Neural cell (in vitro differentiated cells): Measurements from ENCODE around the gene OVOL1. TPM values are rescaled to one million over a fixed set of nuclear protein-coding genes. Genes with fewer than 3 reads are reported as not detected.
"Not testable (repeated sequence)": the region's sequence is repeated elsewhere in the genome, so short reads cannot be mapped to it uniquely, and the experiment has no call there.

Experiments used
- H2AFZ ChIP-seq: fragments of 200-600, 300-800 bp; sonication (generic), shearing (Covaris generic); 2 replicates; pipeline ENCODE4 v1.6.0; 2014; ENCODE audit warnings: low read depth, mild to moderate bottlenecking, antibody characterized with exemption, low read length, moderate library complexity
- H3F3A ChIP-seq: fragments of 200-600 bp; shearing (Covaris generic); 2 replicates; pipeline ENCODE4 v1.6.1; 2016; ENCODE audit warnings: mild to moderate bottlenecking, moderate library complexity, mixed read lengths, antibody characterized with exemption, low read length; ENCODE audit not compliant: insufficient read depth, poor library complexity, severe bottlenecking
- H3K27ac ChIP-seq: fragments of 200-600, 300-800 bp; sonication (generic), shearing (Covaris generic); 2 replicates; pipeline ENCODE4 v1.5.1; 2014; ENCODE audit warnings: mild to moderate bottlenecking, low read length, moderate library complexity
- H3K27me3 ChIP-seq: fragments of 300-800, 200-600 bp; sonication (generic), shearing (Covaris generic); 2 replicates; pipeline ENCODE4 v1.6.0; 2014; ENCODE audit warnings: mild to moderate bottlenecking, low read depth, low read length, moderate library complexity; ENCODE audit not compliant: insufficient read depth
- H3K36me3 ChIP-seq: fragments of 300-800, 200-600 bp; sonication (generic), shearing (Covaris generic); 2 replicates; pipeline ENCODE4 v1.5.1; 2014; ENCODE audit warnings: mild to moderate bottlenecking, antibody characterized with exemption, low read length, moderate library complexity; ENCODE audit not compliant: insufficient read depth
- H3K4me2 ChIP-seq: fragments of 300-800, 200-600 bp; sonication (generic), shearing (Covaris generic); 2 replicates; pipeline ENCODE4 v1.6.0; 2014; ENCODE audit warnings: mild to moderate bottlenecking, low read length
- H3K4me3 ChIP-seq: fragments of 300-800, 200-600 bp; sonication (generic), shearing (Covaris generic); 2 replicates; pipeline ENCODE4 v1.5.1; 2014; ENCODE audit warnings: mild to moderate bottlenecking, low read length, moderate library complexity
- H3K79me2 ChIP-seq: fragments of 200-600 bp; shearing (Covaris generic); replicated peaks from 2 replicates; pipeline ENCODE4 v1.6.0; 2014; ENCODE audit warnings: mild to moderate bottlenecking, low read length, moderate library complexity; ENCODE audit not compliant: insufficient read depth
- H3K9ac ChIP-seq: fragments of 300-800, 200-600 bp; sonication (generic), shearing (Covaris generic); 2 replicates; pipeline ENCODE4 v1.6.1; 2016; ENCODE audit warnings: mild to moderate bottlenecking, low read length, mixed read lengths
- H3K9me2 ChIP-seq: fragments of 200-600 bp; shearing (Covaris generic); 2 replicates; pipeline ENCODE4 v1.6.1; 2016; ENCODE audit warnings: mild to moderate bottlenecking, low read length, mixed read lengths; ENCODE audit not compliant: insufficient read depth
- H3K9me3 ChIP-seq: fragments of 200-600, 300-800 bp; sonication (generic), shearing (Covaris generic); 2 replicates; pipeline ENCODE4 v1.6.1; 2016; ENCODE audit warnings: mild to moderate bottlenecking, mixed run types, low read length, moderate library complexity, mixed read lengths
- H4K20me1 ChIP-seq: fragments of 200-600 bp; shearing (Covaris generic); 2 replicates; pipeline ENCODE4 v1.6.1; 2016; ENCODE audit warnings: mild to moderate bottlenecking, mixed run types; ENCODE audit not compliant: insufficient read depth
- EP300 ChIP-seq: fragments of 450-650 bp; conservative IDR thresholded peaks from 2 replicates; pipeline ENCODE4 v1.6.1; 2014; ENCODE audit warnings: antibody characterized with exemption, mild to moderate bottlenecking, moderate library complexity; ENCODE audit not compliant: poor library complexity, severe bottlenecking
- EZH2 ChIP-seq: fragments of 200-600, 300-800 bp; shearing (Covaris generic), sonication (generic); IDR thresholded peaks from 2 replicates; pipeline ENCODE4 v1.6.1; 2014; ENCODE audit warnings: antibody characterized with exemption, low read length, borderline replicate concordance, mild to moderate bottlenecking; ENCODE audit not compliant: insufficient read depth, poor library complexity, severe bottlenecking
- POLR2AphosphoS5 ChIP-seq: IDR thresholded peaks from 2 replicates; pipeline ENCODE4 v1.6.1; 2012
- RAD21 ChIP-seq: fragments of 450-650 bp; conservative IDR thresholded peaks from 2 replicates; pipeline ENCODE4 v1.6.1; 2014; ENCODE audit warnings: antibody characterized with exemption, mild to moderate bottlenecking, moderate library complexity
- TAF1 ChIP-seq: IDR thresholded peaks from 2 replicates; pipeline ENCODE4 v1.6.1; 2012; ENCODE audit warnings: low read depth
- polyA plus RNA-seq: library from polyadenylated mRNA; depleted of rRNA; stranded (reverse); fragments of >200 nt; gene quantifications from 2 replicates; pipeline ENCODE4 v1.2.3, GENCODE V29; 2014
- TF ChIP-seq, protein P1 (sequence below): IDR thresholded peaks from 2 replicates; pipeline ENCODE4 v1.6.1; 2012; ENCODE audit warnings: borderline replicate concordance

Gene OVOL1
- polyA plus RNA-seq, 1 donor from 2014 or later: not detected

DNA sequence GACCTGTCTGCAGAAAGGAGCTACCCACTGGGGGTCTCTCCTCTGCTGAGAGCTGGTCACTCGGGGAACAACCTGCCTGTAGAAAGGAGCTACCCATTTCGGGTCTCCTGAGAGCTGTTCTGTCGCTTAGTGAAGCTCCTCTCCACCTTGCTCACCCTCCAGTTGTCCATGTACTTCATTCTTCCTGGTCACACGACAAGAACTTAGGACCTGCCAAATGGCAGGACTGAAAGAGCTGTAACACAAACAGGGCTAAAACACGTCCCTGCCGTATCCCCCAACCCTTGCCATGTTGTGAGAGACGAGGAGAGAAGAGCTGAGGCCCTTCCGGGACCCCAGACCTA is 42.2 kb upstream of the OVOL1 start:
- no peak for TF ChIP-seq RAD21
- TF ChIP-seq POLR2AphosphoS5: no peak
- Histone ChIP-seq H2AFZ (no peak overlapping the region), H3K4me3 (no peak overlapping the region), H3F3A (no peaks in the 10 kb centered on the region), H3K4me2 (no peak overlapping the region), H3K9me3 (no peaks in the 10 kb centered on the region), H3K36me3 (no peaks in the 10 kb centered on the region), H3K27ac (no peak overlapping the region), H3K79me2 (no peaks in the 10 kb centered on the region), H3K9me2 (no peaks in the 10 kb centered on the region), H3K9ac (no peak overlapping the region), H3K27me3 (peaks cover 5% of the 10 kb centered on the region), H4K20me1 (no peaks in the 10 kb centered on the region)

DNA sequence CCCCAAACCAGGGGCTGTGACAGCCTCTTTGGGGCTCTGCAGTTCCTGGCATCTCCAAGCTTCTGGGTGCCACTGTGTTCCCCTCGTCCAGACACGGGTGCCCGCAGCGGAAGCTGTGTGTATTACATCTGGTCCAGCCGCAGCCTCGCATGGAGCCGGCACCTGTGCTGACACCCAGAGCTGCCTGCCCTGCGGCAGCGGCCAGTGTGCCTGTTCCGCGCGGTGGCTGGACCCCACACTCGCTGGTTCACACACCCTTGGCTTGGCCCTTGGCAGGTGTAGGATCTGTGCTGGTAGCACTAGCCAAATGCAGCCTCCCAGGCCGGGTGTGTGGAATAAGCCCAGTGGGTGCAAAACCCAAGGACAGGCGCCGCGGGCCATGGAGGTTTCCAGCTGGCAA is 41.8 kb upstream of the OVOL1 start:
- Histone ChIP-seq H3K4me3 (no peak overlapping the region), H3K9me3 (no peaks in the 10 kb centered on the region), H3K27ac (no peak overlapping the region), H4K20me1 (no peaks in the 10 kb centered on the region), H3F3A (no peaks in the 10 kb centered on the region), H3K4me2 (no peak overlapping the region), H3K9me2 (no peaks in the 10 kb centered on the region), H2AFZ (no peak overlapping the region), H3K9ac (no peak overlapping the region), H3K27me3 (peaks cover 7% of the 10 kb centered on the region), H3K79me2 (no peaks in the 10 kb centered on the region), H3K36me3 (no peaks in the 10 kb centered on the region)
- TF ChIP-seq EP300 (no peak), EZH2 (no peak), TAF1 (no peak), POLR2AphosphoS5 (no peak), RAD21 (no peak)
- TF ChIP-seq, protein P1, sequence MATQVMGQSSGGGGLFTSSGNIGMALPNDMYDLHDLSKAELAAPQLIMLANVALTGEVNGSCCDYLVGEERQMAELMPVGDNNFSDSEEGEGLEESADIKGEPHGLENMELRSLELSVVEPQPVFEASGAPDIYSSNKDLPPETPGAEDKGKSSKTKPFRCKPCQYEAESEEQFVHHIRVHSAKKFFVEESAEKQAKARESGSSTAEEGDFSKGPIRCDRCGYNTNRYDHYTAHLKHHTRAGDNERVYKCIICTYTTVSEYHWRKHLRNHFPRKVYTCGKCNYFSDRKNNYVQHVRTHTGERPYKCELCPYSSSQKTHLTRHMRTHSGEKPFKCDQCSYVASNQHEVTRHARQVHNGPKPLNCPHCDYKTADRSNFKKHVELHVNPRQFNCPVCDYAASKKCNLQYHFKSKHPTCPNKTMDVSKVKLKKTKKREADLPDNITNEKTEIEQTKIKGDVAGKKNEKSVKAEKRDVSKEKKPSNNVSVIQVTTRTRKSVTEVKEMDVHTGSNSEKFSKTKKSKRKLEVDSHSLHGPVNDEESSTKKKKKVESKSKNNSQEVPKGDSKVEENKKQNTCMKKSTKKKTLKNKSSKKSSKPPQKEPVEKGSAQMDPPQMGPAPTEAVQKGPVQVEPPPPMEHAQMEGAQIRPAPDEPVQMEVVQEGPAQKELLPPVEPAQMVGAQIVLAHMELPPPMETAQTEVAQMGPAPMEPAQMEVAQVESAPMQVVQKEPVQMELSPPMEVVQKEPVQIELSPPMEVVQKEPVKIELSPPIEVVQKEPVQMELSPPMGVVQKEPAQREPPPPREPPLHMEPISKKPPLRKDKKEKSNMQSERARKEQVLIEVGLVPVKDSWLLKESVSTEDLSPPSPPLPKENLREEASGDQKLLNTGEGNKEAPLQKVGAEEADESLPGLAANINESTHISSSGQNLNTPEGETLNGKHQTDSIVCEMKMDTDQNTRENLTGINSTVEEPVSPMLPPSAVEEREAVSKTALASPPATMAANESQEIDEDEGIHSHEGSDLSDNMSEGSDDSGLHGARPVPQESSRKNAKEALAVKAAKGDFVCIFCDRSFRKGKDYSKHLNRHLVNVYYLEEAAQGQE: no peak

DNA sequence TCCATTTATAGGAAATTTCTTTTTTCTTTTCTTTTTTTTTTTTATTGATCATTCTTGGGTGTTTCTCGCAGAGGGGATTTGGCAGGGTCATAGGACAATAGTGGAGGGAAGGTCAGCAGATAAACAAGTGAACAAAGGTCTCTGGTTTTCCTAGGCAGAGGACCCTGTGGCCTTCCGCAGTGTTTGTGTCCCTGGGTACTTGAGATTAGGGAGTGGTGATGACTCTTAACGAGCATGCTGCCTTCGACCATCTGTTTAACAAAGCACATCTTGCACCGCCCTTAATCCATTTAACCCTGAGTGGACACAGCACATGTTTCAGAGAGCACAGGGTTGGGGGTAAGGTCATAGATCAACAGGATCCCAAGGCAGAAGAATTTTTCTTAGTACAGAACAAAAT is 24.7 kb upstream of the OVOL1 start:
- not testable (repeated sequence) for H2AFZ ChIP-seq, H3K4me3 ChIP-seq, H4K20me1 ChIP-seq, H3F3A ChIP-seq, H3K9me3 ChIP-seq, H3K27ac ChIP-seq, H3K79me2 ChIP-seq, H3K27me3 ChIP-seq, H3K4me2 ChIP-seq, H3K36me3 ChIP-seq, H3K9me2 ChIP-seq, H3K9ac ChIP-seq

DNA sequence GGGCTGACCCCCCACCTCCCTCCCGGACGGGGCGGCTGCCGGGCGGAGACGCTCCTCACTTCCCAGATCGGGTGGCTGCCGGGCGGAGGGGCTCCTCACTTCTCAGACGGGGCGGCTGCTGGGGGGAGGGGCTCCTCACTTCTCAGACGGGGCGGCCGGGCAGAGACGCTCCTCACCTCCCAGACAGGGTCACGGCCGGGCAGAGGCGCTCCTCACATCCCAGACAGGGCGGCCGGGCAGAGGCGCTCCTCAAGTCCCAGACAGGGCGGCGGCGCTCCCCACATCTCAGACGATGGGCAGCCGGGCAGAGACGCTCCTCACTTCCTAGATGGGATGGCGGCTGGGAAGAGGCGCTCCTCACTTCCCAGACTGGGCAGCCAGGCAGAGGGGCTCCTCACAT is 24.0 kb upstream of the OVOL1 start:
- not testable (repeated sequence) for H3K4me3 ChIP-seq, H3K79me2 ChIP-seq, H4K20me1 ChIP-seq, H3K27ac ChIP-seq, H3K9me2 ChIP-seq, H3F3A ChIP-seq, H3K9me3 ChIP-seq, H3K9ac ChIP-seq, H2AFZ ChIP-seq, H3K4me2 ChIP-seq, H3K36me3 ChIP-seq, H3K27me3 ChIP-seq
